GM19468 (cell line): ENCODE measurements around the gene FBXO24.
"Not testable (repeated sequence)": the region's sequence is repeated elsewhere in the genome, so short reads cannot be mapped to it uniquely, and the experiment has no call there.

Experiments
- ATAC-seq: cut with Tn5 transposase; IDR thresholded peaks from one replicate; pipeline ENCODE4 v1.9.1; 2021; ENCODE audit warnings: mild to moderate bottlenecking, moderate library complexity, moderate number of reproducible peaks; ENCODE audit not compliant: unreplicated experiment; ENCODE audit errors: extremely low read depth

The FBXO24 gene

GRCh38 chr7:100556541-100556940 lies 29.6 kb upstream of the FBXO24 start:
- ATAC-seq = no peak

- no peak for ATAC-seq
Observed at GRCh38 chr7:100559127-100559526, 27.0 kb upstream of the FBXO24 start.

GRCh38 chr7:100561491-100562194 lies 24.5 kb upstream of the FBXO24 start:
- no peak for ATAC-seq

- no peak for ATAC-seq
Observed at GRCh38 chr7:100562195-100563099, 23.7 kb upstream of the FBXO24 start.

- no peak for ATAC-seq
Observed at GRCh38 chr7:100563100-100563564, 23.0 kb upstream of the FBXO24 start.

GRCh38 chr7:100563809-100564400 lies 22.2 kb upstream of the FBXO24 start:
- no peak for ATAC-seq

- ATAC-seq = not testable (repeated sequence)
Observed at GRCh38 chr7:100564405-100564804, 21.7 kb upstream of the FBXO24 start.

- ATAC-seq = no peak
Observed at GRCh38 chr7:100565133-100565571, 21.0 kb upstream of the FBXO24 start.

GRCh38 chr7:100566018-100566531 lies 20.1 kb upstream of the FBXO24 start:
- no peak for ATAC-seq

GRCh38 chr7:100567031-100567730 lies 18.9 kb upstream of the FBXO24 start:
- no peak for ATAC-seq

- ATAC-seq = no peak
Observed at GRCh38 chr7:100567751-100568175, 18.4 kb upstream of the FBXO24 start.

GRCh38 chr7:100568176-100568895 lies 17.8 kb upstream of the FBXO24 start:
- ATAC-seq = no peak

- no peak for ATAC-seq
Observed at GRCh38 chr7:100568896-100569844, 17.0 kb upstream of the FBXO24 start.

GRCh38 chr7:100570954-100571828 lies 14.9 kb upstream of the FBXO24 start:
- no peak for ATAC-seq

GRCh38 chr7:100571829-100572116 lies 14.4 kb upstream of the FBXO24 start:
- ATAC-seq = no peak

- ATAC-seq = no peak
Observed at GRCh38 chr7:100572281-100572948, 13.7 kb upstream of the FBXO24 start.
